Esophagus squamous epithelium (tissue), 5 donors: ENCODE results near the gene THADA. TPM values are rescaled to one million over a fixed set of nuclear protein-coding genes. Genes with fewer than 3 reads are reported as not detected.

Experiments used
- DNase-seq: peaks from one replicate; lab custom pipeline; 2025; lab: John Stamatoyannopoulos, UW
- H3K27ac ChIP-seq, 4 donors: fragments of 200-600 bp; sonication (generic); one replicate each; pipeline ENCODE4 v1.5.1; 2016 to 2019; ENCODE audit warnings: mild to moderate bottlenecking in 1 of 4
- H3K27me3 ChIP-seq, 4 donors: fragments of 200-600 bp; sonication (generic); 1 replicate in 3 of 4; 2 replicates in 1 of 4; pipeline versions ENCODE4 v1.5.1 to v1.6.0; 2017 to 2021; ENCODE audit warnings: antibody characterized with exemption in 1 of 4
- H3K36me3 ChIP-seq, 3 donors: fragments of 200-600 bp; sonication (generic); one replicate each; pipeline ENCODE4 v1.5.1; 2016 to 2019
- H3K4me1 ChIP-seq, 3 donors: fragments of 200-600 bp; sonication (generic); one replicate each; pipeline ENCODE4 v1.5.1; 2017 to 2019
- H3K4me3 ChIP-seq, 4 donors: fragments of 200-600 bp; sonication (generic); 1 replicate in 3 of 4; 2 replicates in 1 of 4; pipeline ENCODE4 v1.5.1; 2016 to 2019; ENCODE audit warnings: mild to moderate bottlenecking in 2 of 4, moderate library complexity in 1 of 4
- H3K9me3 ChIP-seq, 3 donors: fragments of 200-600 bp; sonication (generic); one replicate each; pipeline ENCODE4 v1.5.1; 2016 to 2019
- POLR2A ChIP-seq, 4 donors: fragments of 450-650 bp; IDR thresholded peaks; one replicate each; pipeline ENCODE4 v1.6.1; 2017; ENCODE audit warnings: antibody characterized with exemption in 4 of 4, mild to moderate bottlenecking in 4 of 4, moderate library complexity in 3 of 4
- WGBS, 2 donors: methylation state at CpG; one replicate each; pipeline ENCODE4 v1.1.5; 2018; 5-methylcytosine and 5-hydroxymethylcytosine counted together
- intact Hi-C: fragments of 100-400 bp; cut with DNase I; formaldehyde crosslinking; loops from one replicate; pipeline ENCODE4 v1.15.0; 2022
- total RNA-seq, 4 donors: library from RNA; depleted of rRNA; stranded (reverse); fragments of >200 nt; gene quantifications; one replicate each; pipeline ENCODE4 v1.1.0, GENCODE V29; 2016
- TF ChIP-seq, protein P1 (sequence below), 6 experiments: fragments of 450-650 bp in 4 of 6; fragments of 200-600 bp in 2 of 6; sonication (generic) in 2 of 6; IDR thresholded peaks; one replicate each; pipeline ENCODE4 v1.5.1; 2016 to 2019; ENCODE audit warnings: antibody characterized with exemption in 6 of 6, mild to moderate bottlenecking in 4 of 6, moderate library complexity in 4 of 6
- donor health status: DM: yes; HTN: yes; CAD: no.

THADA gene
- total RNA-seq, 4 donors from 2014 or later = 14.0 to 32.2 (median 21.0) TPM

DNA sequence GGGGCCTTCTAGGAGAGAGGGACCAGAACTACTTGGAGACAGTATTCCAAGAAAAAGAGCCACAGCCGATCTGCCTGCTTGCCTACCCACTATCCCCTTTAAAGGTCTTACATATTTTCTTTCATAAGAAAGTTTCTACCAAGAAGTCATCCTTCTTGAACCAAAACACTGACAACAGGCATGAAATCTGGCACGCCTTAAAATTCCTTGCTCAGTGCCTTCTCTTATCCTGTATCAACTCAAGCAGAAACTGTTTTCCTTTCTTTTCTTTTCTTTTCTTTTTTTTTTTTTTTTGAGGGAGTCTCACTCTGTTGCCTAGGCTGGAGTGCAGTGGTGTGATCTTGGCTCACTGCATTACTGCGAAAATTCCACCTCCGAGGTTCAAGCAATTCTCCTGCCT is 321.1 kb downstream of the THADA start:
- H3K9me3 ChIP-seq = no peaks in the 10 kb centered on the region
- WGBS, 2 donors = 71 to 82% methylated on average over 4 of the region's 4 CpGs
- peaks cover 2 to 31% (median 13%) of the 10 kb centered on the region in 3 donors for H3K4me1 ChIP-seq
- intact Hi-C loops = no loop called here
- peaks cover 0 to 23% (median 0%) of the 10 kb centered on the region in 3 donors for H3K36me3 ChIP-seq
- no peaks in the 10 kb centered on the region for H3K27me3 ChIP-seq
- DNase-seq = no peak
- TF ChIP-seq POLR2A (IDR thresholded peaks at IDR 0.05) = no peak
- TF ChIP-seq, protein P1, sequence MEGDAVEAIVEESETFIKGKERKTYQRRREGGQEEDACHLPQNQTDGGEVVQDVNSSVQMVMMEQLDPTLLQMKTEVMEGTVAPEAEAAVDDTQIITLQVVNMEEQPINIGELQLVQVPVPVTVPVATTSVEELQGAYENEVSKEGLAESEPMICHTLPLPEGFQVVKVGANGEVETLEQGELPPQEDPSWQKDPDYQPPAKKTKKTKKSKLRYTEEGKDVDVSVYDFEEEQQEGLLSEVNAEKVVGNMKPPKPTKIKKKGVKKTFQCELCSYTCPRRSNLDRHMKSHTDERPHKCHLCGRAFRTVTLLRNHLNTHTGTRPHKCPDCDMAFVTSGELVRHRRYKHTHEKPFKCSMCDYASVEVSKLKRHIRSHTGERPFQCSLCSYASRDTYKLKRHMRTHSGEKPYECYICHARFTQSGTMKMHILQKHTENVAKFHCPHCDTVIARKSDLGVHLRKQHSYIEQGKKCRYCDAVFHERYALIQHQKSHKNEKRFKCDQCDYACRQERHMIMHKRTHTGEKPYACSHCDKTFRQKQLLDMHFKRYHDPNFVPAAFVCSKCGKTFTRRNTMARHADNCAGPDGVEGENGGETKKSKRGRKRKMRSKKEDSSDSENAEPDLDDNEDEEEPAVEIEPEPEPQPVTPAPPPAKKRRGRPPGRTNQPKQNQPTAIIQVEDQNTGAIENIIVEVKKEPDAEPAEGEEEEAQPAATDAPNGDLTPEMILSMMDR (IDR thresholded peaks at IDR 0.05) = no peak
- H3K27ac ChIP-seq = no peak overlapping the region
- H3K4me3 ChIP-seq = no peak overlapping the region

DNA sequence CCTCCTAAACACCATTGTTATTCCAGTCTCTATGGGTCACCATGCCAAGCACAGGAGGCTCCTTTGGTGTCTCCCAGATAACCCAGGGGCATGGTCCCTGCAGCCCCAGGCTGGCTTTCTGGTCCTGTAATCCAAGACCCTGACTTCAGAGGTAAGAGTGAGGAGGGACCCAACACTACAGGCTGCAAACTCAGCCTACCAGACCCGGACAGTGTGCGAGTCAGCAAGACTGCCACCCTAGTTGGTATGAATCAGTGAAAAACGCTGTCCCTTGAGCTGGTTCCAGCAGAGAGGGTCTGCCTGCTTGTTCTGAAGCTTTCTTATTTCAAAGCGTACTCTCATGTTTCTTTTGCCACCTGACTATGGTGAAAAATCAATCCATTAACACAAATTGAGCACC is 321.8 kb downstream of the THADA start:
- intact Hi-C loops = no loop called here
- TF ChIP-seq, protein P1 (IDR thresholded peaks at IDR 0.05) = no peak
- TF ChIP-seq POLR2A (IDR thresholded peaks at IDR 0.05) = no peak
- Histone ChIP-seq H3K27me3 (no peaks in the 10 kb centered on the region), H3K36me3 (peaks cover 0 to 16% (median 0%) of the 10 kb centered on the region in 3 donors), H3K4me1 (peaks cover 8 to 38% (median 20%) of the 10 kb centered on the region in 3 donors), H3K4me3 (no peak overlapping the region), H3K27ac (peak overlapping the region in 1 of 4 donors; percentile 2), H3K9me3 (no peaks in the 10 kb centered on the region)
- WGBS, 2 donors = 82 to 91% methylated on average over 4 of the region's 4 CpGs
- no peak for DNase-seq

DNA sequence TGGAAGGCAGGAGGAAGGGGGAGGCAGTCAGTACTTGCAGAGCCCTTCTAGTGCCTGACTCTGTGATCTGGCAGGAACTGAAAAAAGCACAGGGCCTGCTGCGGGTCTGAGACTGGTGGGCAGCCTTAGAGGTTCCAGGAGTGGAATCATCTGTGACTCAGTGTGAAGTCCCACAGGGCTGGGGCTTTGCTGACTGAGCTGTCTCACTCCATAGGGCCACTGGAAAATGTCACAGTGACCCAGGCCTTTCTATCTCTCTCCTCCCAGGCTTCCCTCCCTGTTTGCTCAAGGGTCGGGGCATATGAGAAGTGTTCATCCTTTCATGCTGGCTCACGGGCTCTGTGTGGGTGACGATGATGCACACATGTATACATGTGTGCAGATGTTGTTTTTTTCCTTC is 322.3 kb downstream of the THADA start:
- 47 to 72% methylated on average over 4 of the region's 4 CpGs for WGBS, 2 donors
- intact Hi-C loops = no loop called here
- H3K4me1 ChIP-seq = peaks cover 14 to 43% (median 25%) of the 10 kb centered on the region in 3 donors
- H3K4me3 ChIP-seq = no peak overlapping the region
- H3K27me3 ChIP-seq = no peaks in the 10 kb centered on the region
- DNase-seq = no peak
- H3K36me3 ChIP-seq = peaks cover 0 to 12% (median 0%) of the 10 kb centered on the region in 3 donors
- TF ChIP-seq POLR2A (IDR thresholded peaks at IDR 0.05) = no peak
- TF ChIP-seq, protein P1 (IDR thresholded peaks at IDR 0.05) = no peak
- H3K9me3 ChIP-seq = no peaks in the 10 kb centered on the region
- H3K27ac ChIP-seq = peak overlapping the region in 2 of 4 donors; percentile 1 to 2

DNA sequence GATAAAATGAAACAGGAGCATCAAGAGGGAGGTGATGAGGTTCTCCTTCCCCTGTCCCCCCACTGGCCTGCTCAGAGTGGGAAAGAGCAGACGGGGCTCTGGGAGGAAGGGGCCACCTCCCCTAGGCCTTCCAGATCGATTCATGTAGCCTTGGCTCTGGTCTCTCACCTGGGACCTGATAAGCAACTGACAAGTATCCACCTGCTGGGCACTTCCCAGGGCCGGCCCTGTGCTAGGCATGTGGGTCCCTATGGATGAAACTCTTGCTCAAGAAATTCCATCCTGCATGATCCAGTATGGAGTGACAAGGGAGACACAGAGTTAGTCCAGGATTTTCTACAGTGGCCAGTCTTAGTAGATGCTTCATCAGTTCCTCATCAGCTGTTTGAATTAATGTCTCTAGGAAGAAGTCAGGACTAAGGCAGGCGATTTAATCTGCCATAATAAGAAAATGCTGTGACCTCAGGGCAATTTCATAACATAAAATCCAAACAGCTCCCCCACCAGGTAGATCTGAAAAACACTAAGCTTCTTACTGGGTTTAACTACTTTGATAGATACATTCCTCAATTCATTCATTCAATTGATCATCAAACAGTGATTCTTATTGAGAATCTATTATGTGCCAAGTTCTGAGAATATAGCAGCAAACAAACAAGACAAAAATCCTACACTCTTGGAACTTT is 324.8 kb downstream of the THADA start:
- intact Hi-C loops = no loop called here
- Histone ChIP-seq H3K27ac (peak overlapping the region in 3 of 4 donors; percentile 79 to 92 (median 85)), H3K9me3 (no peaks in the 10 kb centered on the region), H3K4me3 (no peak overlapping the region), H3K4me1 (peaks cover 15 to 45% (median 24%) of the 10 kb centered on the region in 3 donors), H3K36me3 (peaks cover 0 to 29% (median 0%) of the 10 kb centered on the region in 3 donors), H3K27me3 (no peaks in the 10 kb centered on the region)
- TF ChIP-seq POLR2A (IDR thresholded peaks at IDR 0.05) = no peak
- TF ChIP-seq, protein P1 (IDR thresholded peaks at IDR 0.05) = peak in 1 of 6 experiments; percentile 17
- no peak for DNase-seq
- WGBS, 2 donors = 65 to 74% methylated on average over 2 to 3 of the region's 4 CpGs

DNA sequence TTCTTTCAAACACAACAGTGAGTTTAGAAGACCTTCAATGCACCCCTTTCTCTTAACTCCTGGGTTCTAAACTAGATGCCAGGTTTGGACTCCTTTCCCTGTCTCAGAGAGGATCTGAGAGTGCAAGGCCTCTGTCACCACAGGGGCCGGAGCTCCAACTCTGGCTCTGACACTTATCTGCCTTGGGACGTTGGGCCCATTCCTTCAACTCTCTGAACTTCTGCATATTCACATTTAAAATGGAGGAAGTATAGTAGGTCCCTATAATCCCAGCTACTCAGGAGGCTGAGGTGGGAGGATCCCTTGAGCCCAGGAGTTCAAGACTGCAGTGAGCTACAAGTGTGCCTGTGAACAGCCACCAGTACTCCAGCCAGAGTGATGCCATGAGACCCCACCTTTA is 325.4 kb downstream of the THADA start:
- 93 to 100% methylated on average over 1 to 2 of the region's 2 CpGs for WGBS, 2 donors
- Histone ChIP-seq H3K27ac (peak overlapping the region; percentile 67 to 92 (median 82)), H3K27me3 (no peaks in the 10 kb centered on the region), H3K4me1 (peaks cover 15 to 47% (median 26%) of the 10 kb centered on the region in 3 donors), H3K4me3 (no peak overlapping the region), H3K9me3 (no peaks in the 10 kb centered on the region), H3K36me3 (peaks cover 0 to 32% (median 0%) of the 10 kb centered on the region in 3 donors)
- TF ChIP-seq, protein P1 (IDR thresholded peaks at IDR 0.05) = no peak
- TF ChIP-seq POLR2A (IDR thresholded peaks at IDR 0.05) = no peak
- intact Hi-C loops = no loop called here
- DNase-seq = no peak
